GM12874 (cell line): ENCODE results near the gene NLRC5.

ENCODE experiments used
- CTCF ChIP-seq: IDR thresholded peaks from 2 replicates; pipeline ENCODE4 v1.5.1; 2011; ENCODE audit warnings: low read depth, mild to moderate bottlenecking, control low read depth, low read length, moderate library complexity; ENCODE audit not compliant: insufficient read depth

NLRC5 gene

GRCh38 chr16:57066625-57067024 is 77.3 kb downstream of the NLRC5 start:
- TF ChIP-seq CTCF: no peak

GRCh38 chr16:57067347-57067746 is 78.0 kb downstream of the NLRC5 start:
- no peak for TF ChIP-seq CTCF

- TF ChIP-seq CTCF: no peak
Measured at GRCh38 chr16:57069053-57069452, 79.7 kb downstream of the NLRC5 start.

GRCh38 chr16:57069635-57070370 is 80.4 kb downstream of the NLRC5 start:
- no peak for TF ChIP-seq CTCF

- no peak for TF ChIP-seq CTCF
Measured at GRCh38 chr16:57070424-57070823, 81.1 kb downstream of the NLRC5 start.

- no peak for TF ChIP-seq CTCF
Measured at GRCh38 chr16:57071831-57072582, 82.7 kb downstream of the NLRC5 start.

GRCh38 chr16:57072616-57073275 is 83.4 kb downstream of the NLRC5 start:
- TF ChIP-seq CTCF: no peak
